Endodermal cell (in vitro differentiated cells): ENCODE data around the gene PDK2. TPM values are rescaled to one million over a fixed set of nuclear protein-coding genes. Genes with fewer than 3 reads are reported as not detected.

ENCODE experiments used
- DNase-seq: peaks from one replicate; pipeline ENCODE4 v3.0.0-alpha.2; 2017
- H3K27ac ChIP-seq: 2 replicates; pipeline ENCODE4 v1.5.1; 2013; ENCODE audit warnings: mild to moderate bottlenecking, low read depth, low read length, moderate library complexity
- H3K27me3 ChIP-seq: 2 replicates; pipeline ENCODE4 v1.6.1; 2013; ENCODE audit warnings: mild to moderate bottlenecking, low read length, moderate library complexity; ENCODE audit not compliant: insufficient read depth, control insufficient read depth, poor library complexity, severe bottlenecking
- H3K36me3 ChIP-seq: 2 replicates; pipeline ENCODE4 v1.7.0; 2013; ENCODE audit warnings: mild to moderate bottlenecking, low read length, moderate library complexity; ENCODE audit not compliant: control insufficient read depth, insufficient read depth
- H3K4me1 ChIP-seq: one replicate; pipeline ENCODE4 v1.7.0; 2013; ENCODE audit warnings: low read length; ENCODE audit not compliant: control insufficient read depth, insufficient read depth
- H3K4me3 ChIP-seq: 2 replicates; pipeline ENCODE4 v1.5.1; 2013; ENCODE audit warnings: mild to moderate bottlenecking, low read length, moderate library complexity
- H3K9ac ChIP-seq: 2 replicates; pipeline ENCODE4 v1.6.1; 2013; ENCODE audit warnings: mild to moderate bottlenecking, low read length, moderate library complexity; ENCODE audit not compliant: poor library complexity, severe bottlenecking; ENCODE audit errors: extremely low read depth
- H3K9me3 ChIP-seq: 2 replicates; pipeline ENCODE4 v1.6.1; 2013; ENCODE audit warnings: mild to moderate bottlenecking, low read length, moderate library complexity; ENCODE audit not compliant: control insufficient read depth
- H3K27ac Mint-ChIP-seq: 2 replicates; pipeline ENCODE4 v1.8.0; 2020; ENCODE audit warnings: mixed read lengths
- H3K27me3 Mint-ChIP-seq: 2 replicates; pipeline ENCODE4 v1.8.0; 2021; ENCODE audit warnings: mild to moderate bottlenecking, mixed read lengths; ENCODE audit not compliant: insufficient read depth
- H3K36me3 Mint-ChIP-seq: 2 replicates; pipeline ENCODE4 v1.8.0; 2020; ENCODE audit warnings: low read depth, mixed read lengths
- H3K4me1 Mint-ChIP-seq: 2 replicates; pipeline ENCODE4 v1.8.0; 2020; ENCODE audit warnings: mixed read lengths
- H3K4me3 Mint-ChIP-seq: 2 replicates; pipeline ENCODE4 v1.8.0; 2020; ENCODE audit warnings: mild to moderate bottlenecking, moderate library complexity, mixed read lengths
- H3K9me3 Mint-ChIP-seq: 2 replicates; pipeline ENCODE4 v1.8.0; 2020; ENCODE audit warnings: mild to moderate bottlenecking, mixed read lengths
- CTCF ChIP-seq: fragments of 200-600 bp; sonication (generic); conservative IDR thresholded peaks from 2 replicates; pipeline ENCODE4 v1.5.0; 2021; ENCODE audit warnings: antibody characterized with exemption, mild to moderate bottlenecking
- WGBS, 2 experiments: methylation state at CpG; one replicate each; pipeline versions ENCODE4 v1.1.5 to v1.1.7; 2013; ENCODE audit warnings: missing lambda C conversion rate in 2 of 2, mixed read lengths in 1 of 2; ENCODE audit not compliant: insufficient coverage in 1 of 2, insufficient read length in 1 of 2; 5-methylcytosine and 5-hydroxymethylcytosine counted together
- total RNA-seq, 2 donors: library from RNA; stranded (reverse); fragmentation: NEBNext Ultra II Directional in 1 of 2; extraction: Animal tissue kit (Norgen Biotek cat#: 25700) in 1 of 2; gene quantifications; 2 replicates in 1 of 2; 3 replicates in 1 of 2; pipeline ENCODE4 v1.2.1, GENCODE V29; 2021

The PDK2 gene
- total RNA-seq, 2 donors from 2014 or later: 23.0 to 24.2 TPM

GRCh38 chr17:50098583-50098982 lies 3.4 kb downstream of the PDK2 start:
- H3K4me3 Mint-ChIP-seq: no peak overlapping the region

GRCh38 chr17:50099003-50099402 lies 3.9 kb downstream of the PDK2 start:
- no peak for TF ChIP-seq CTCF
- WGBS, 2 experiments: 64 to 84% methylated on average over 3 to 5 of the region's 5 CpGs
- no peak overlapping the region for H3K9ac ChIP-seq
- no peak overlapping the region for H3K4me3 ChIP-seq
- Mint-ChIP-seq H3K4me1 (peaks cover 37% of the 10 kb centered on the region), H3K27me3 (no peaks in the 10 kb centered on the region), H3K27ac (no peak overlapping the region), H3K36me3 (peaks cover 11% of the 10 kb centered on the region), H3K4me3 (no peak overlapping the region), H3K9me3 (no peaks in the 10 kb centered on the region)
- no peak overlapping the region for H3K27ac ChIP-seq
- no peak for DNase-seq
- H3K27me3 ChIP-seq: no peaks in the 10 kb centered on the region
- H3K9me3 ChIP-seq: no peaks in the 10 kb centered on the region
- H3K4me1 ChIP-seq: peaks cover 7% of the 10 kb centered on the region
- peaks cover 8% of the 10 kb centered on the region for H3K36me3 ChIP-seq

More at GRCh38 chr17:50098583-50098982, 3.4 kb downstream of the PDK2 start:
- H3K27ac Mint-ChIP-seq: no peak overlapping the region
- no peaks in the 10 kb centered on the region for H3K9me3 Mint-ChIP-seq
- H3K9ac ChIP-seq: no peak overlapping the region
- H3K9me3 ChIP-seq: no peaks in the 10 kb centered on the region
- no peak for TF ChIP-seq CTCF
- peaks cover 7% of the 10 kb centered on the region for H3K4me1 ChIP-seq
- H3K27ac ChIP-seq: no peak overlapping the region
- no peaks in the 10 kb centered on the region for H3K27me3 Mint-ChIP-seq
- 89 to 92% methylated on average over 1 to 4 of the region's 4 CpGs for WGBS, 2 experiments
- no peak for DNase-seq
- H3K4me3 ChIP-seq: no peak overlapping the region
- H3K4me1 Mint-ChIP-seq: peaks cover 37% of the 10 kb centered on the region
- peaks cover 8% of the 10 kb centered on the region for H3K36me3 ChIP-seq
- no peaks in the 10 kb centered on the region for H3K27me3 ChIP-seq
- H3K36me3 Mint-ChIP-seq: peaks cover 11% of the 10 kb centered on the region

GRCh38 chr17:50100480-50100883 lies 5.3 kb downstream of the PDK2 start:
- Mint-ChIP-seq H3K9me3 (no peaks in the 10 kb centered on the region), H3K27me3 (no peaks in the 10 kb centered on the region), H3K4me3 (no peak overlapping the region), H3K27ac (peak overlapping the region; percentile 72), H3K36me3 (peaks cover 13% of the 10 kb centered on the region), H3K4me1 (peaks cover 31% of the 10 kb centered on the region)
- Histone ChIP-seq H3K36me3 (peaks cover 8% of the 10 kb centered on the region), H3K27ac (no peak overlapping the region), H3K27me3 (no peaks in the 10 kb centered on the region), H3K4me3 (no peak overlapping the region), H3K4me1 (peaks cover 7% of the 10 kb centered on the region), H3K9ac (no peak overlapping the region), H3K9me3 (no peaks in the 10 kb centered on the region)
- WGBS, 2 experiments: 82 to 90% methylated on average over 4 to 5 of the region's 5 CpGs
- DNase-seq: no peak
- no peak for TF ChIP-seq CTCF
